HCT116 (cell line): ENCODE data around the gene MYO1F. TPM values are rescaled to one million over a fixed set of nuclear protein-coding genes. Genes with fewer than 3 reads are reported as not detected.

ENCODE experiments used
- ATAC-seq: fragments of 200-7000 bp; cut with Tn5 transposase; 2 replicates; pipeline ENCODE4 v1.9.1; 2020; ENCODE audit warnings: mild to moderate bottlenecking, moderate library complexity
- BruUV-seq: library from RNA; stranded (reverse); fragments of 400-500 nt; replicated peaks from 2 replicates; lab custom pipeline; 2021; lab: Mats Ljungman, UMichigan
- CTCF ChIA-PET: fragments of 300-600 bp; sonication (Branson Sonifier 250); formaldehyde crosslinking; loops from one replicate; lab custom pipeline; 2021; ENCODE audit warnings: antibody characterized with exemption; lab: Charles Lee
- POLR2A ChIA-PET: fragments of 300-600, 350-600 bp; sonication (Branson Sonifier 250); formaldehyde crosslinking; loops from one replicate; lab custom pipeline; 2021; ENCODE audit warnings: antibody characterized with exemption; lab: Charles Lee
- RAD21 ChIA-PET, 2 experiments: fragments of 300-600 bp; sonication (Branson Sonifier 250); formaldehyde crosslinking; loops; one replicate each; lab custom pipeline; 2023; ENCODE audit warnings: low total read pairs in 2 of 2; ENCODE audit not compliant: uncharacterized antibody in 2 of 2, unreplicated experiment in 2 of 2, low non-redundant PET in 1 of 2; lab: Charles Lee
- DNase-seq: peaks from one replicate; pipeline ENCODE4 v3.0.0-alpha.2; 2010; ENCODE audit warnings: low read depth, low spot score
- H2AFZ ChIP-seq: fragments of 200-600 bp; shearing (Covaris generic), sonication (generic); 2 replicates; pipeline ENCODE4 v1.6.1; 2017; ENCODE audit warnings: low read depth, mixed run types, mixed read lengths, antibody characterized with exemption, low read length; ENCODE audit not compliant: poor library complexity, severe bottlenecking
- H3K27ac ChIP-seq: 2 replicates; pipeline ENCODE4 v1.5.1; 2012; ENCODE audit warnings: low read depth, low read length
- H3K27me3 ChIP-seq: fragments of 200-600 bp; sonication (generic); 2 replicates; pipeline ENCODE4 v1.6.1; 2016; ENCODE audit warnings: mixed run types, low read length, mixed read lengths; ENCODE audit not compliant: insufficient read depth
- H3K36me3 ChIP-seq, 2 experiments: fragments of 200-500 bp in 1 of 2; fragments of 200-600 bp in 1 of 2; sonication (Bioruptor generic) in 1 of 2; sonication (generic) in 1 of 2; 2 replicates each; pipeline versions ENCODE4 v1.5.1 to v1.6.1; 2014 to 2016; ENCODE audit warnings: low read length in 2 of 2, inconsistent platforms in 1 of 2, mixed read lengths in 1 of 2, mixed run types in 1 of 2; ENCODE audit not compliant: insufficient read depth in 2 of 2, control insufficient read depth in 1 of 2
- H3K4me1 ChIP-seq, 2 experiments: fragments of 200-600 bp in 1 of 2; sonication (generic) in 1 of 2; 2 replicates each; pipeline versions ENCODE4 v1.5.1 to v1.6.1; 2012 to 2017; ENCODE audit warnings: low read length in 2 of 2, inconsistent platforms in 1 of 2, mild to moderate bottlenecking in 1 of 2, mixed read lengths in 1 of 2, mixed run types in 1 of 2, moderate library complexity in 1 of 2; ENCODE audit not compliant: insufficient read depth in 2 of 2, control insufficient read depth in 1 of 2
- H3K4me2 ChIP-seq: fragments of 200-600 bp; sonication (generic); 2 replicates; pipeline ENCODE4 v1.6.1; 2017; ENCODE audit warnings: mixed run types, low read length, mixed read lengths
- H3K4me3 ChIP-seq, 2 experiments: fragments of 200-600 bp in 1 of 2; sonication (generic) in 1 of 2; replicated peaks in 1 of 2; 2 replicates each; pipeline ENCODE4 v1.5.1; 2011 to 2016; ENCODE audit warnings: low read length in 2 of 2, control low read depth in 1 of 2, low read depth in 1 of 2, mild to moderate bottlenecking in 1 of 2, mixed read lengths in 1 of 2, mixed run types in 1 of 2
- H3K79me2 ChIP-seq: fragments of 200-600 bp; sonication (generic); 2 replicates; pipeline ENCODE4 v1.6.1; 2017; ENCODE audit warnings: mild to moderate bottlenecking, mixed run types, low read length, moderate library complexity, mixed read lengths; ENCODE audit not compliant: insufficient read depth
- H3K9ac ChIP-seq: fragments of 200-600 bp; sonication (generic); 2 replicates; pipeline ENCODE4 v1.6.1; 2016; ENCODE audit warnings: low read length, mixed read lengths
- H3K9me2 ChIP-seq: fragments of 200-600 bp; sonication (generic), shearing (Covaris generic); 2 replicates; pipeline ENCODE4 v1.6.1; 2017; ENCODE audit warnings: mixed run types, mild to moderate bottlenecking, moderate library complexity; ENCODE audit not compliant: insufficient read depth
- H3K9me3 ChIP-seq, 2 experiments: fragments of 200-500 bp in 1 of 2; fragments of 200-600 bp in 1 of 2; sonication (Bioruptor generic) in 1 of 2; sonication (generic) in 1 of 2; 2 replicates each; pipeline ENCODE4 v1.6.1; 2014 to 2017; ENCODE audit warnings: low read length in 2 of 2, mixed read lengths in 2 of 2, inconsistent platforms in 1 of 2, low read depth in 1 of 2, mild to moderate bottlenecking in 1 of 2, mixed run types in 1 of 2, moderate library complexity in 1 of 2; ENCODE audit not compliant: control insufficient read depth in 1 of 2, insufficient read depth in 1 of 2
- H4K20me1 ChIP-seq: fragments of 200-600 bp; sonication (generic), shearing (Covaris generic); 2 replicates; pipeline ENCODE4 v1.6.1; 2017; ENCODE audit warnings: mixed run types, mild to moderate bottlenecking, moderate library complexity; ENCODE audit not compliant: insufficient read depth
- ATF3 ChIP-seq: IDR thresholded peaks from 2 replicates; pipeline ENCODE4 v1.6.1; 2012
- CTCF ChIP-seq, 3 experiments: fragments of 200-600 bp in 1 of 3; sonication (generic) in 1 of 3; IDR thresholded peaks in 2 of 3; conservative IDR thresholded peaks in 1 of 3; 2 replicates each; pipeline ENCODE4 v1.5.1; 2012 to 2017; ENCODE audit warnings: low read depth in 2 of 3, low read length in 2 of 3, antibody characterized with exemption in 1 of 3, borderline replicate concordance in 1 of 3, control low read depth in 1 of 3, mild to moderate bottlenecking in 1 of 3, mixed read lengths in 1 of 3, mixed run types in 1 of 3, moderate library complexity in 1 of 3; ENCODE audit not compliant: insufficient read depth in 1 of 3
- EZH2phosphoT487 ChIP-seq: fragments of 200-600 bp; IDR thresholded peaks from 2 replicates; pipeline ENCODE4 v1.6.1; 2018; ENCODE audit warnings: antibody characterized with exemption, borderline replicate concordance
- JUND ChIP-seq: IDR thresholded peaks from 2 replicates; pipeline ENCODE4 v1.6.1; 2012
- POLR2A ChIP-seq: IDR thresholded peaks from 2 replicates; pipeline ENCODE4 v1.7.0; 2011; ENCODE audit warnings: borderline replicate concordance; ENCODE audit not compliant: insufficient read depth, insufficient read length; ENCODE audit errors: extremely low read depth
- POLR2AphosphoS5 ChIP-seq: IDR thresholded peaks from 2 replicates; pipeline ENCODE4 v1.6.1; 2011; ENCODE audit warnings: mild to moderate bottlenecking, low read depth, low read length, moderate library complexity
- RAD21 ChIP-seq: IDR thresholded peaks from 2 replicates; pipeline ENCODE4 v1.6.1; 2012; ENCODE audit warnings: low read depth, mild to moderate bottlenecking
- SRF ChIP-seq: IDR thresholded peaks from 2 replicates; pipeline ENCODE4 v1.6.1; 2012; ENCODE audit warnings: low read depth
- ZBTB33 ChIP-seq: IDR thresholded peaks from 2 replicates; pipeline ENCODE4 v1.6.1; 2011; ENCODE audit warnings: mild to moderate bottlenecking, low read length, moderate library complexity; ENCODE audit not compliant: insufficient replicate concordance; ENCODE audit errors: extremely low read depth
- intact Hi-C: fragments of 100-400 bp; cut with micrococcal nuclease; formaldehyde crosslinking; loops from 2 replicates; pipeline ENCODE4 v1.10.0; 2022
- total RNA-seq: library from RNA; stranded (reverse); gene quantifications from one replicate; pipeline ENCODE4 v1.2.1, GENCODE V29; 2021; ENCODE audit not compliant: unreplicated experiment

The MYO1F gene
- total RNA-seq, 1 experiment from 2014 or later = 0.39 TPM

GRCh38 chr19:8585894-8586750, 8.9 kb upstream of the MYO1F start:
- Histone ChIP-seq H3K27me3 (no peaks in the 10 kb centered on the region), H3K36me3 (no peaks in the 10 kb centered on the region), H3K9ac (no peak overlapping the region), H3K4me2 (no peak overlapping the region), H4K20me1 (no peaks in the 10 kb centered on the region), H3K4me1 (peaks cover 0 to 9% of the 10 kb centered on the region in 2 experiments; a peak in 1 of 4 replicates), H3K79me2 (no peaks in the 10 kb centered on the region), H3K27ac (no peak overlapping the region), H3K9me2 (no peaks in the 10 kb centered on the region), H2AFZ (no peak overlapping the region), H3K4me3 (no peak overlapping the region), H3K9me3 (no peaks in the 10 kb centered on the region)
- ChIA-PET RAD21 (no interaction called here), POLR2A (no interaction called here), CTCF (interaction anchor here (0.6 to 2.7 kb wide), 5 partner anchors 9 to 482 kb away, joined by 3 to 12 read pairs (median 3); no protein-coding TSS in a partner anchor)
- DNase-seq (peak; percentile 49), ATAC-seq (peak; percentile 94)
- intact Hi-C loops = no loop called here
- BruUV-seq = no TSS peak
- no peak for TF ChIP-seq ATF3
- TF ChIP-seq POLR2A = no peak
- TF ChIP-seq SRF = no peak
- peak; percentile 83 to 87 (median 83) for TF ChIP-seq CTCF (IDR thresholded peaks at IDR 0.05 in 2 of 3, conservative IDR thresholded peaks at IDR 0.05 in 1 of 3; ENCODE audit: borderline replicate concordance in 1 of 3, insufficient read depth in 1 of 3, low read depth in 2 of 3, low read length in 2 of 3)
- TF ChIP-seq ZBTB33 = no peak
- TF ChIP-seq RAD21 = peak; percentile 77
- TF ChIP-seq EZH2phosphoT487 = no peak
- TF ChIP-seq JUND = no peak
- no peak for TF ChIP-seq POLR2AphosphoS5
